GM19043 (cell line): Measurements from ENCODE around the gene FOXA1.

Experiments used
- ATAC-seq: cut with Tn5 transposase; IDR thresholded peaks from one replicate; pipeline ENCODE4 v1.9.1; 2021; ENCODE audit warnings: low read depth; ENCODE audit not compliant: unreplicated experiment

The FOXA1 gene

DNA sequence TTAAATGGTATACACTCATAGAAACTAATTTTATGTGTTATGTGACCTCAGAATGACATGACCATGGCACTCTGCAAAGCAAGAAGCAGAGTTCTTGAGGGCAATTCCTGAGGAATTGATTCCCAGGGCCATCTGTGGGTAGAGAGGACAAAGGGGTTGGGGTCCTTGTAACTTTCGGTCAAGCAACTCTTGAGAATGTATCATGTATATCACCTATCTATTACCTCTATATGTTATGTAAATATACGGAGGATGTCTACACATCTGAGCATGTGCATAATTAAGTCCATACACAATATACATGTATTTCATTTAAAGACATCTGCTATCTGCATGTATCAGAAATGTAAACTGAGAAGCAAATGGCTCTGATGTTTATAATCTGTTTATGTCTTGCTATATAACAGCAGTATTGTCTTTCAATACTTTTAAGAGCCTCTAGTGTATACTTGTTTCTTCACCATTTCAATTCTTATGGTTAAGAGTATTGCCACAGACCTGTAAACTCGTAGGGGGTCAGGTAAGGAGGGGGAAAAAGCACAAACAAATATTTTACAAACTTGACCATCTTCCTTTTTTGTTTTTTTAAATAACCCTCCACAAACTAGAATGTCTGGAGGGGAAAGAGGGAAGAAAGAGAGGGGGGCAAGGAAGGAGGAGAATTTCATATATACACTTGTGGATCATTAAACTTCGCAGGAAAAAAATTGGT is 4.5 kb downstream of the FOXA1 start:
- no peak for ATAC-seq

DNA sequence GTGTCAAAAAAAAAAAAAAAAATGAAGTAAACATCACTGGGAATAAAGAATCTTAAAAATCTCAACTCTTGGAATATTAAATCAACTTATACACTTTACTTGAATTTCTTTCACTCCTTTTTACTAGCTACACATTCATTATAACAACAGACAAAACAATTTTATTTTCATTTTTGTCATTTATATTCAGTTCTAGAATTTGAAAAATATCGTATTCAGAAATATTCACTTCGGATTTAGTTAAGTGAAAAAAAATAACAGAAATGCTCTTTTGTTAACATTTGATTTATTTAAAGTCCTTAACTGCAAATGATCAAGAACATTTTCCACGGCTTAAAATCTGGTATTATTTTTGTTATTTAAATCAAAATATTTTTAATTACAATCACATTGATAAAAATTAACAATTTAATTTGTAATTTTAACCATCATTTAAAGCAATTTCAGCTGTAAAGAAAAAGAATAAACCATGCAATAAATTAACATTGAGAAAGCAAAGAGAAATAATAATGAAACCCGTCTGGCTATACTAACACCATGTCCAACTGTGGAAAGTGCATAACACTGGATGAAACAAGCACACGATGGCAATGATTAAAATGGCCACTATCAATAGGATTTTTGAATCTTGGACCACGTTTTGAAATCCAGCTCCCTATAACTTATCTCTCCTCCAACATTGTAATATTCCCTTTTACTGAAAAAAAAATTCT is 5.2 kb downstream of the FOXA1 start:
- ATAC-seq = no peak

DNA sequence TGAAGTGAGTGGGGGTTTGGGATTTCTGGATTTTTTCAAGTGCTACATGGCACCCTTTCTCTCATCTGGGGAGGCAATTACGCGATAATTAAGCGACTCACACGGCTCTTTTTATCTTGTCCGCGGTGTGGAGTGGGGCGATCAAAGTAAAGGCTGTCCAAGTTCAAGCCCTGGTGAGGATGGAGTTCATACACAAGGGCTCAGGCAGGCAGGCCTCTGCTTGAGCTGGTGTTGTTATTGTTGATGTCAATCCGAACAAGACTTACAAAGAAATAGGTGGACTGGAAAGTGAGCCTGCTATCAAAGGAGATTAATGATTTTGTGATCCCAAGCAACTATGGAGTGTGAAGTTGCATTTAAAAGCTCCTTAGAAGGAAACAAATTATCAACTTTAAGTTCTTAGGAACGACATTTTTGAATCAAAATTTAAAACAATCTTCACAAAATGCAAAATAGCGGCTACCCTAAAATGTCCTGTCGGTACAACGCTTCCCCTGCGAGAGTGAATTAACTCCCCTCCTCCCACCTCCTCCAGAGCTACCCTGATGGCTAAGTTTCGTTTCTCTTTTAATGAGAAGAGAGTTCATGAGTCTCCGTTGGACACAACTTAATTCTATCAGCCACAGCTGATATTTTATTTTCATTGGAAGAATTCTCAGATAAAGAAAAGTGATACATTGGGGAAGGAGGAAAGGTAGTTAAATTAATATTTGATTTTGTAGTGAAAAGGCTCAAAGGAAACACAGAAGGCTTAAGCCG is 5.9 kb downstream of the FOXA1 start:
- no peak for ATAC-seq

DNA sequence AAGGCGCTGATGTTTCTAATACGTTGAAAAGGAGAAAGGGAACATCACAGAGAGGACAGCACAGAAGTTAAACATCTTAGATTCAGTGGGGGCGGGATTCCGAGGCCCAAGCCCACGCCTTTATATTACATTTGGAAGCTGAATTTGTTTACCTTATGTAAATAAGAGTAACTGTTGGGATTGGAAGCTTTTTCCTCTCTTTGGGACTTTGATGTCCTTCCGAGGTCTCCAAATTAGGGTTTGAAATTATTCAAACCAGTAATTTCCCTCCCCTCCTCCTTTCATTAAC is 6.4 kb downstream of the FOXA1 start:
- no peak for ATAC-seq

DNA sequence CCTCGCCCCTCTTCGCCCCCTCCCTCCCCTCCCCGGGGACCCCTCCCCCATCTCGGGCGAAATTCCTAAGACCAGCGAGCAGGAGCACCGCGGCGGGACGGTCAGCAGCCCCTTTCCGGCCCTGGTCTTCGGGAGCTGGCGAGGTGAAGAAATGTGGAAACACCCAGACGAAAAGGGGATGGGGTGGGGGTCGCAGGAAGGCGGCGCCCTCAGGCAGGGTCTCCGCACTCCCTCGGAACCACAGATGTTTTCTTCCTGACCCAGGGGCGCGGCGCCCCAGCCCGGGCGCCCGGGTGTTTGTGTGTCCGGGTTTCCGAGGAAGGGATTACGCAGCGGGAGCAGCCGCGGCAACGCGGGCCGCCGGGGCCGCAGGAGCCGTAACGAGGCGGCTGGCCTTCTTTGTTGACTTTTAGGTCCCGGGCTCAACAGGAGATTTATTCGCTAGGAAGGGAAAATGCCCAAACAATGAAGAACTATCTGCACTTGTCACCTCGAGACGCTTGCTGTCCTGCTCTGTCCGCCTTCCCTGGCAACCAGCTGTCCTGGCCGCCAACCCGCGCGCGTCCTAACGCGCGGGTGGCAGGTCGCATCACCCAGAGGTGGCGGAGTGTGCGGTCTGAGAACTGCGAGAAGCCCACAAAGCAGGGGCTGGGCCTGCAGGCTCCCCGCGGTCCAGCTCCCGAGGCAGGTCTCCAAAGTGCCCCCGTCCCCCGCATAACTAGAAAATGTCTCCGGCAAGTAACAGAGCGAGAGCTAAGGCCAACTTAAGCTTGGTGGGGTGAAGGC is 7.0 kb downstream of the FOXA1 start:
- ATAC-seq = no peak

DNA sequence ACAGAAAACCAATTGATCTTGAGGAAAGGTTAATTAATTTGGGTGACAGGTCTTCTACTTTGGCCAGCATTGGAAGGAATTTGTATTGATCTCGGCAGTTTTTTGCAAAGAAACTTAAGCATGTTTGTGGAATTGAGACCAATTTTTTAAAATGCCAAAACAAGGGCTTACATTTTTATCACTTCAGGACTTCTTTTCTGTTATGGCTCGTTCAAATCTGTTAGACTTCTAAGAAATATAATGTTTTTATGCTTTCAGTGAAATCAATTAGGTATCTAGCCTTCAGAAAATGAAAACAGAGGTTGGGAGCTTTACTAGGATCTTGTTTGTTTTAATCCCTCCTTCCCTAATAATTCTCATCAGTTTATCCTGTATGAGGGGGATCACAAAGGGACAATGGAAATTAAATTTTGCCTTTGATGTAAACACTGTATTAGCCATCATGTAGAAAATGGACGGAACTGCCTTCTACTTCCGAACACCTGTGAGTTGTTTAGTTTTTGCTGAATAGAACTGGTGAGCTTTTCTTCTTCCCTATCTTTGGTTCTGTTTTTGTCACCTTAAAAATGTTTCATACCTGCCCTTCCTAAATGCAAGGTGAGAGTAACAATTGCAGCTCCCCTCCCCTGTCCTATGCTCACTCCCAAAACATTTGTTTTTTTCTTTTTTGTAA is 7.8 kb downstream of the FOXA1 start:
- ATAC-seq = no peak

DNA sequence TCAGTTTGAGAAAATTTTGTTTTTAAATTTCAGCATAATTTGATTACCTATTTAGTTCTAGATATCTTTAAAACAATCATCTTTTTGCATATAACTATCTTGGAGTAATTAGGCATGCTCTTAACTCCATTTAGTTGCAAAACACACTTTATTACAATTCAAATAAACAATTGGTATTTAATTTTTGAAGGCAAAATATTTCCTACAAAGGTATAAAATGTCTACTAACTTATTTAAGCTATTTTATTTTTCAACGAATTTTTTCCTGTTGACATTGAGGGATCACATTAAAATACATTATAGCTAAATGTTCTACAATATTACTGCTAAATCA is 8.3 kb downstream of the FOXA1 start:
- no peak for ATAC-seq

DNA sequence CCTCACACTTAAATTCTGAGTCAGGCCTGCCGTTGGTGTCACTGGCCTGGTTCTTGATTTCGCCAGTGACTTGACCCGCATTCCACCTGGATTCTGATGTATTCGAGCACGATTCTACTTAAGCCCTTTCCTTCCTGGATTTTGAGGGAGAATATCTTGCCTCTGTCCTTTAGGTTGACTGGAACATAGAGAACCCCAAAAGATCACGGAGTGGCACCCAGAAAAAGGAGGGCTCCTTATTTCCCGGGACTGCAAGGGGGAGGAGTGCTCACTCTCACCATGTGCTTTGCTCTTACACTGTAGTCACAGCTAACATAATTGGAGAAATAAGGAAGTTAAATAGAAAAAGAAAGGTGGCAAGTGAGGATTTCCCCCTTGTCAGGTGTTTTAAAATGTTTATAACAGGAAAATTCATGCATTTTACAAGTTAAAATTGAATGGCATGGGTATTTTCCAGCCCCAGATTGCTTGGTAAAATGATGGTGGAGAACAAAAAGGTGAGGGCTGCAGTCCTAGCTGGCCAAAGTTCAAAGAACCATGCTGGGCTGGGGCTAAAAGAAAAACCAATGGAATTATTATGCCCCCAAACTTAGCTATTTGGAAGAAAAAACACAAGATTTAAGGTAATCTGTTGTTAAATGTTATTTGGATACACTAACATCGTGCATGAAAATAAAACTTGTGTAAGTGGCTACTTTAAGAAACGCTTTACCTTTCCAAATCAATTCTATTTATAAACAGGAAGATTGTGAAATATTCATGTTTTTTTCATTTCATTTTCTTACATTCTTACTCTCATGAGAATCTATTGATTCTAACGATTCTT is 8.9 kb downstream of the FOXA1 start:
- no peak for ATAC-seq

DNA sequence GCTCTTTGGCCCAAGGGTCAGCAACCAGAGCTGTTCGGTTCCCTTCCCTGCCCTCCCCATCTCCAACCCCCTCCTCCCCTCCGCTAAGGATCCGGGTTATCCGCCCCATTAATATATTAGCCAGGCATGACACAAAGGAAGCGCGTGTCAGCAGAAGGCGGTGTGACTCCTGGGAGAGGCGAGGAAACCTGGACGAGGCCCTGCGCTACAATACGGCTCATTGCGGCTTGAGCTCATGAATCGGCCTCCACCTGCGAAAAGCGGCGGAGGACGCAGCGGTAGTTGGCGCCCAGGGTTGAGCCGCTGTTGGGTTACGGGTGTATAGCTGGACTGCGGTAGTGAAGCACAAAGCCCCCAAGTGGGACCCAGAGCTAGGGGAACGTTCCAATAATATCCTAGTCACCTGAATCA is 9.9 kb downstream of the FOXA1 start:
- no peak for ATAC-seq

DNA sequence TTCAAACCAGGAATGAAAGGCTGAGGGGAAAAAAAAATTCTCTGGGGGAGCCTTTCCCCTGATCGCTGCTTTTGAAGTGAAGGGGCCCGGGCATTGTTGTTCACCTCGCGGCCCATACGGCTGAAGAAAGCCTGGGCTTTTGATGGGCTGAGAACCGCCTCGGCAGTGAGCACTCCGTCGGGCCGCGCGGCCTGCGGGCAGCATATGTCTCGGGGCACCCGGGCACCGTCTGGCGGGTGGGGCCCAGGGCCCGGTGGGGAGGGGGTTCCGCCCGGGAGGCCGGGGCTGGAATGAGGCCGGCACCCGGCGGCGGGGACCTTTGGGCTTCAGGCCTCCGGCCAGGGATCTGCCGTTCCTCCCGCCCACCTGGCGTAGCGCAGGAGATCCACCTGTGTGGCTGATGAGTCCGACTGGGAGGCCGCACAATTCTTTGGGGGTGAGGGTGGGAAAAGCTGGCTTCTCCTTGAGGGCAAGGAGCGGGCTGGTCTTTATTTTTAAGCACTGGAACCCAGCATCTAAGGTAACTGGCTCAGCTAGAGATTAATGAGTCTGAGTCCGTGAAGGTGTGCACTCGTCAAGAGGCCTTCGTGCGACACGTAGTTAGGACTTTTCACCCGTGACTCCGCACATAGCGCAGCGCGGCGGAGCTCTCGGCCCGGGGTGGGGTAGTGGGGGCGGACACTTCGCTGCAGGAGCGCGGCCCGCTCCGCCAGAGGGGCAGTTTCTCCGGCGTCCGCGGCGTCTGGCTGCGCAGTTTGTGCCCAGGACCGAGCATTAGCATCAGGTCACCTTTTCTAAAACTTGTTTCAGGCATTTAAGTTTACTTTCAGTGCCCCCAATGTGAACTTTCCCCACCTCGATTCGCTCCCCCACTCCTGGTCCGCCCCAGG is 10.6 kb downstream of the FOXA1 start:
- no peak for ATAC-seq

DNA sequence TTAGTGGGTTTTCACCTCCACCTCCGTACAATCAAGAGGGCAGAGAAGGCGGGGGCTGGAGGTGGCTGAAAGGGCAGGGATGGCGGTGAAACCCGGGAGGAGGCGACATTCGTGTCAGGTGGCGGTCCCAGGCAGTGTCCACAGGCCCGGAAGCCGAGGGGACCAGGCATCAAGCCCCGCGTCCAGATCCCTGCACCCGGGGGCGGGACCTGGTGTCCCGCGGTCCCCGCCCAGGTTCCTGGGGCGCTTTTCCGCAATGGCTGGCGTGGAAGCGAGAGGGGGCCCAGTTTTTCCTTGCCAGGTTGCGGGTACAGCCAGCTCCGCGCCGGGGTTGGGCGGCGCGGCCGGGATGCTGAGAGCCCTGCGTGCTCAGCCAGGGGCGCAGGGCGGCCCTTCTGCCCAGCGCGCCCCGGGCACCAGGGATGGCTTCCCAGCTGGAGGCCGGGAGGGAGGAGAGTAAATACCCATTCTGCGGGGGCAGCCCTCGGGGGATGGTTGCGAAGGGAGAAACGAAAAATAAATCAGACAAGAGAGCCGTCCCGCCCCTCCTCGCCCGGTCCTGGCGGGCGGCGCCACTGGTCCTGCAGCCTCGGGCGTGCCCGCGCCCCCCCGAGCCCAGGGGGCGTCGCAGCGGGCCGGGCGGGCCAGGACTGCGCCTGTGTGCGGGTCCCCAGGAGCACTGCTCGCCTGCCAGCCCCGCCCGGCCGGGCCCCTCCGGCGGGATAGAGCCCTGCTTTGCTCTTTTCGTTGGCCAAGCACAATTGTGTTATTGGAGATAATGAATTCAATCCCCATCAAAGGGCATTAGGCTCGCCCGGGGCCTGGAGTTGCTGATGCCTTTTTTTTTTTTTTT is 11.5 kb downstream of the FOXA1 start:
- ATAC-seq = no peak

DNA sequence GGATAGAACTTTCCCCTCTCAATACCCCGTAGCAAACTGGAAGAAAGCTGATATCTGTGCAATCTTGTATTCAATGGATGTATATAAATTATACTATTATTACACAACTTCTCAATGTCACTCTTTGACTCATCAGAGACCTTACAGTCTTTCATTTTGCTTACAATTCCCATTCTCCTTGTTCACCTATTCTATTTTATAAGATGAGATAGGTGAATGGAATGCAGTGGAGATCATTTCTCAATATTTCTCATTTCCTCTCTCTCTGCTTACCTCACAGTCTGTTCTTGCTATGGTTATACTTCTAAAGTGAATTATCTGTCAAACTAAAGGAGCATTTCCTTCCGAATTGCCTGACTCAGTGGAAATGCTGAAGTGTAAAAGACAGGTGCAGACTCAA is 14.9 kb downstream of the FOXA1 start:
- ATAC-seq = no peak

DNA sequence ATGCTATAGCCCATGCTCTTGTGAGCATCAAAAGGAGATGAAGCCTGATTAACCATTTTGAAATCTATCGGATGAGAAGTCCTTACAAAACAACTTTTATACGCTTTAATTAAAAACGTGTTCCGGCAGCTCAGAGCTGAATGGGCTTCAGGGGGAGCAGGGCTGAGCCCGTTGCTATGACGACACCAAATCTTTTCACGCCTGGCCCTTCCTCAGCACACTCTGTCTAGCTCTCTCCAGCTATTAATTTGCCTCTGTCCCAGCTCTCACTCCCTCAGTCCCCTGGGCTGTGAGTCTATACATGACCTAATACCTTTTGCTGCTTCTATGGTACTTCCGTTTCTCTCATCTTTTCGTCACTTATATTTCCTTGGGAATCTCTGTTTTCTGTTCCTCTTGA is 15.8 kb downstream of the FOXA1 start:
- no peak for ATAC-seq

DNA sequence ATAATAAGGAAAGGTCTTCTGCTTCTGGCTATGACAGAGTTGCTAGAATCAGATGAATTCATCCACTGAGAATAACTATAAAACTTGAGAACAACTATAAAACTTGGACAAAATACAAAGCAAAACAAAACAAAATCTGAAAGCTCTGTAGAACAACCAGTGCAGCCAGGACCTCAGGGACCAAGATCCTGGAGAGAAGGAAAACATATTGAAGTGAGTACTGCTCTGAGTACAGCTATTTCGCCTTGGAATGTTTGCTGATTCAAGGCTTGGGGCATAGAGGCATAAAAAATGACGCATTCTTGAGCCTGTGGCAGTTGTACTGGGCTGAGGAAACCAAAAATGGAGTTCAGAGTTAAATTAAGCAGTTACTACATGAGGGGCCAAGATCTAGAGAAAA is 21.7 kb downstream of the FOXA1 start:
- no peak for ATAC-seq

DNA sequence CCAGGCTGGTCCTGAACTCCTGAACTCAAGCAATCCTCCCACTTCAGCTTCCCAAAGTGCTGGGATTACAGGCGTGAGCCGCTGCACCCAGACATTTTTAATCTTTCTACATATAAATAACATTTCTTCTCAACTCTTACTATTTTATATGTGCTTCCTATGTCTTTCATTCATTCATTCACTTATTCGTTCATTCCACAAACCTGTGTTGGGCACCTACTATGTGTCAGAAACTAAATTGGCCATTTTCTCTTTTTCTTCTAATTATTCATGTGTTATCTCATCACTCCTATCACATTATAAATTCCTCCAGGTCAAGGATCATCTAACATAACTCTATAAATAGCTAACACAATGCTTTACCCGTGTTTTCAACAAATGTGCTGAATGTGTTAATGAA is 23.7 kb downstream of the FOXA1 start:
- no peak for ATAC-seq

DNA sequence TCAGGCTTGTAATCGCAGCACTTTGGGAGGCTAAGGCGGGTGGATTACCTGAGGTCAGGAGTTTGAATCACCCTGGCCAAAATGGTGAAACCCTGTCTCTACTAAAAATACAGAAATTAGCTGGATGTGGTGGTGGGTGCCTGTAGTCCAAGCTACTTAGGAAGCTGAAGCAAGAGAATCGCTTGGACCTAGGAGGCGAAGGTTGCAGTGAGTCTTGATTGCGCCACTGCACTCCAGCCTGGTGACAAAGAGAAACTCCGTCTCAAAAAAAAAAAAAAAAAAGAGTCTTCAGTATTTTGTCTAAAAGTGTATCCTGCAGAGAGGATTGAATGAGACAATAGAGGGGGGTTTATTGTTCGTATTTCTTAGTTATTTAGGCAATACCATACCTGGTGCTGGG is 25.3 kb downstream of the FOXA1 start:
- ATAC-seq = no peak

DNA sequence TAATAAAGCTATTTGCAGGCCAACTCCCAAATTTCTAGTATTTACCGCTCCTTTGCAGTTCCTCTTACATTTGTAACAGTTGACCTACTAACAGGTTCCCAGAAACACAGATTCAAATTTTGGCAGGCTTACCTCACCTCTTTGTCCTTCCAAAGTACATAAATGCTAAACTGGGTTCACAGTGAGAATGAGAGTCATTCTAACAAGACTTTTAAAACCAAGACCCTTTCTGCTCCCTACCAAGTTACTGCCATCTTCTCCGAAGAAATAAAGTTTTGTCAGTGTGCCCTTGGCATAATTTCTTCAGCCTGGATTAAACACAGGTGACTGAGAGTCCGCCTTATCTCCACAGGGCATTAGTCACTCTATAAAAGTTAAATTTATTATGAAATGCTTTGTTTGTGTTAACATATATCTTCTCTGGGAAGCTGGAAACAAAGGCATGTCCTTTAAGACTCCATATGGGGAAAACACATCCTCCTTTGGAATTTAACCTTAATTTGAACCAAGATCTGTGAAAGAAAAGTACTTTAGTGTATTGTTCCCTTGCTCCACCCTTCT is 28.2 kb downstream of the FOXA1 start:
- ATAC-seq = no peak

DNA sequence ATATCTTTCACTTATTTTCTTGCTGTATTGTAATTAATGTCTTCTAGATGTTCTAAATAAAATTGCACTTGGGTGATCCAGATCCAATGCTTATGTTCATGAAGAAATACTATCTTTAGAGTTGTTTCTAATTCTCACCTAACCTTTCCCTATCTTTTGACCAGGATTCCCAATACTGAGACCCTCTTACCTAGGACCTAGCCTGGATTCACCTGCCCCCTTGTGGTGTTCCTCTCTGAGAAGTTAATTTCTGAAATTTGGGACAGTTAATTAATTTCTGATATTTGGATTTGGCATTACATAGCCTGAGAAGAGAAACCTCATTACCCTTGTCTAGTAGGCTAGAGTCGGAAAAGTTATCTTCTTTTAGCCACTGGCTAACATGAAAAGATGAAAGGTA is 29.5 kb downstream of the FOXA1 start:
- ATAC-seq = no peak
